ENCODE data around the gene C1orf35. TPM values are rescaled to one million over a fixed set of nuclear protein-coding genes. Genes with fewer than 3 reads are reported as not detected.

C1orf35 gene
- polyA plus RNA-seq, 12 donors = 6.9 to 26.8 (median 8.6) TPM; not detected in 1

DNA sequence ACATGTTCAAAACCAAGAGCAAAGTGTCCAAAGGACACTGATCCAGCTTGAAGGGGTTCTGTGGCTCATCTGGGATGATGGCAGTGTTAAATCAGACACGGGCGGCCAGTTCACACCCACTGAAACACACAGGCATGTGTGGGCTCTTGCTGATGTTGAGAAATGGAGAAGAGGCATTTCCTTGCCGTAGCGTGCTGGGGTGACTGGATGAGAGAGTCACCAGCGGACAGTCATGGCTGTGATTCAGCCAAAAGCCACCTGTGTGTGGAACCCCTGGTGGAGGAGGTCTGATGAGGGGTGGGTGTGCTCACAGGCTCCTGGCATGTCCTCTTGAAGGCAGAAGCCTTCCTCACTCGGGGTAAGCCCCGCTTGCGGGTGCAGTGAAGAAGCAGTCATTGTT, 7.2 kb downstream of the C1orf35 start:
- DNase-seq = no peak

DNA sequence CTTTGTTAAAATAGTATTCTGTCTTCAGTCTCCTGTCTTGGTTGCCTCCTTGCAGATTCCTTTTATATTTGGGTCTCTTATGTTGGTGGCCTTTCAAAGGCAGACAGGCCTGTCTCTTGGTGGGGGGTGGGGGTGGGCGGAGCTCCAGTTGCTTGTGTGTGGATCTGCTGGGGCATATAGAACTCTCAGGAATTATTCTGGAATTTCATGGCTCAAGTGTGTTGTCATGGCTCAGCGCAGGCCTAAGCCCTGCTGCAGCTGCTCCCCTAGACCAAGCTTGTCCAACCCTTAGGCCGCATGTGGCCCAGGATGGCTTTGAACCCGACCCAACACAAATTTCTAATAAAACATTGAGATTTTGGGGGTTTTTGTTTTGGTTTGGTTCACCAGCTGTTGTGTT, 8.0 kb downstream of the C1orf35 start:
- DNase-seq = no peak

DNA sequence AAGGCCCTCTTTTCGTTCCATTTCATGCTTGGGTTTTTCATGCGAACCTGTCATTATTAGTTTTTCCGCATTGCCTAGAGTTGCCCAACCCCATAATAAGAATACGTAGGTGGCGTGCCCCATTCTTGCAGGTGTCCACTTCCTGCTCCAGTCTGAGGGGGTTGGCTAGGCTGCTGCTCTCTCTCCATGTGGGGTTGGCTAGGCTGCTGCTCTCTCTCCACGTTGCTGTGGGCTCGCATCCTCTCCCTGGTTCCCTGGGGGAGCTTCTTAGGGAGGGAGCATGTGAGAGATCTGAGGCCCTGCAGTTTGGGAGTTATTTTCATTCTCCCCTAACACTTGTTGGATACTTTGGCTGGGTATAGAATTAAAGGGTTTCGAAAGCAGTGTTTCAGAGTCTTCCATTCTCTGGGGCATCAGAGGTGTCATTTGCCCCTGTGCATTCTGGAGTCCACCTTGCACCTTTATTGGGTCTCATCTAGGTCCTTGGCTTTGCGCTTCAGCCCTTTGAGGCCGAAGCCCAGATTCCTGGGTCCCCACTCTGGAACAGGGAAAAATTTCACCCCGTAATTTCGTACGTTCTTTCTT, 8.6 kb downstream of the C1orf35 start:
- DNase-seq = no peak

DNA sequence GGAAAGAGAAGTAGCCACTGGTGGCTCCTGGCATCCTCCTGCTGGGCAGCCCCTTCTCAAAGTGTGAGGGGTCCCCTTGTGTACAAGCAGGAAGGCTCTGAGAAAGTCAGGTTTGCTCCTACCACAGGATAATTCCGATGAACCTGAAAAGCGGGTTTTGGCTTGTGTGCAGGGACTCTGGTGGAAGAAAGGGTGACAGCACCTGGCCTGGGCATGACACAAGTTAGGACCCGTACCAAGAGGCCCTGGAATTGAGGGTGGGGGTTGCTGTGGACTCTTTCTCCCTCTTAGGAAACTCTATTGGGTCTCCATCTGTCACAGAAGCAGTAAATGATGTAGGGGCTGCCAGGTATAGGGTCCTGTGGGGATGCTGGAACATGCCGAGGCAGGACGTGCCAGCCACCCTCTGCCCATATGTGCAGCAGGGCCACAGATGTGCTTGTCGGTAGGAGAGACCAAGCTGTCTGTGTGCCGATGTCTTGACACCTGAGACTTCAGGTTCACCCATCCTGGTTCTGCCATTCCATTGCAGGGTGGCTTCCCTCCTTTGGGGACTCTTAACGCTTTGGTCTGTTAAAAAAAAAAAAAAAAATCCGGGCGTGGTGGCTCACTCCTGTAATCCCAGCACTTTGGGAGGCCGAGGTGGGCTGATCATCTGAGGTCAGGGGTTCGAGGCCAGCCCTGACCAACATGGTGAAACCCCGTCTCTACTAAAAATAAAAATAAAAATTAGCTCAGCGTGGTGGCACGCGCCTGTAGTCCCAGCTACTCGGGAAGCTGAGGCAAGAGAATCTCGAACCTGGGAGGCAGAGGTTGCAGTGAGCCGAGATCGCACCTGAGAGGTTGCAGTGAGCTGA, 9.8 kb downstream of the C1orf35 start:
- DNase-seq = no peak

DNA sequence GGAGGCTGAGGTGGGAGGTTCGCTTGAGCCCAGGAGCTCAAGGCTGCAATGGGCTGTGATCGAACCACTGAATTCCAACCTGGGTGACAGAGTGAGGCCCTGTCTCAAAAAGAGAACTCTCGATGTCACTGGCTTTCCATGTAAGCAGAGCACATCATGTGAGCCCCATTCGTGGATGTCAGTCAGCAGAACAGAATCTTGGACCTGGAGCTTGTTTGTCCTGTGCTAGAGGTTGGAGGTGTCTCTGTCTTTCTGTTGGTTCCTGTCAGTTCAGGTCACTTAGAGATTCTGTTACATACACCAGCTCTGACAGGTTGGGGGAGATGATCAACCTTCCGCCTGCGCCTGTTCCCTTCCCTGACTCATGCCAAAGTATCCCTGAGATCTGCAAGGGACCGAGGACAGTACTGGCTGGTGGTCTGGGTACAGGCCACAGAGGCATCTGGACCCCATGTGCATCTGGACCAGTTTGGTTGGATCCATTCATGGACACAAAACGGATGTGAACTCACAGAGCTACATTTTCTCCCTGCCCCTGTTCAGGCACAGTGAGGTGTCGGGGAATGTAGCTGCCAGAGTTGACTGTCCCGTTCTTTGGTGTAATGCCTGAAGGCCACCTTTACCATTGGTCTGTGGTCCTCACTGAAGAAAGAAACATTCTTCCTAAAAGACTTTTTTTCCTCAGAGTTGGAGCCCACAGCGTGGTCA, 10.6 kb downstream of the C1orf35 start:
- no peak for DNase-seq

DNA sequence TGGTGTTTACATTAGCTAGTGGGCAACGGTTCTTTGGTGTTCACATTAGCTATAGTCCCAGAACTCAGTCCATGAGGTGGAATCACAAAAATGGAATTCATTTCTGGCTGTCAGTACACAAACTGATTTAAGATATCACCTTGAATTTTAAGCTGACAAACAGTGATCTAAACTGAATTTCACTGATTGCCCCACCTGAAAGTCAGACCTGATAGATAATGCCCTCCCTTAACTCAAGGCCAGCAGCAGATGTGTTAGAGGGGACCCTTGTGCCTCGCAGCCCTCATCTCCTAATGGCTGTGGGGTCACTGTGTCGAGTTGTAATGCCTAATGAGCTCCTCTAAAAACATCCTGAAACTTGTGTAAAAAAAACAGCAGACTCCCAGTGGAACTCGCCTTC, 12.0 kb downstream of the C1orf35 start:
- DNase-seq = no peak

DNA sequence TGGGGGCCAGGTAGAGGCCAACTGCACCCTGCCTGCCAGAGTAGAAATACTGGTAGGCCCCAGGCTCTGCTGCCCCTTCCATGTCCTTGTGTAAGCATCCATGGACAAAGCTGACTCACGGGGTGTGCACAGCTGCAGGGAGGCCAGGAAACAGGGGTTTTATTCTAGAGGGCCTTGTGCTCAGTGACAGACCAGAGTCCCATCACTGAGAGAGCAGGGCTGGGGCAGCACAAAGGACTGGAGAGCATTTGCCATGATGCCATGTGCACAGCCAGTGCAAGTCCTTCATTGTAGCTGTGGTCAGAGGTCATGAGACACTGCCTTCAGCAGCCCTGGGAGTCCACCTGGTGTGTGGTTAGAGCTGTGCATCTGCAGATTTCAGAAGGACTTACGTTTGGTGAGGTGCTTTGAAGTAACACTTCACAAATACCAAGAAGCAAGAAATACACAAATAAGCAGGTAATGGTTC, 12.5 kb downstream of the C1orf35 start:
- DNase-seq = no peak

DNA sequence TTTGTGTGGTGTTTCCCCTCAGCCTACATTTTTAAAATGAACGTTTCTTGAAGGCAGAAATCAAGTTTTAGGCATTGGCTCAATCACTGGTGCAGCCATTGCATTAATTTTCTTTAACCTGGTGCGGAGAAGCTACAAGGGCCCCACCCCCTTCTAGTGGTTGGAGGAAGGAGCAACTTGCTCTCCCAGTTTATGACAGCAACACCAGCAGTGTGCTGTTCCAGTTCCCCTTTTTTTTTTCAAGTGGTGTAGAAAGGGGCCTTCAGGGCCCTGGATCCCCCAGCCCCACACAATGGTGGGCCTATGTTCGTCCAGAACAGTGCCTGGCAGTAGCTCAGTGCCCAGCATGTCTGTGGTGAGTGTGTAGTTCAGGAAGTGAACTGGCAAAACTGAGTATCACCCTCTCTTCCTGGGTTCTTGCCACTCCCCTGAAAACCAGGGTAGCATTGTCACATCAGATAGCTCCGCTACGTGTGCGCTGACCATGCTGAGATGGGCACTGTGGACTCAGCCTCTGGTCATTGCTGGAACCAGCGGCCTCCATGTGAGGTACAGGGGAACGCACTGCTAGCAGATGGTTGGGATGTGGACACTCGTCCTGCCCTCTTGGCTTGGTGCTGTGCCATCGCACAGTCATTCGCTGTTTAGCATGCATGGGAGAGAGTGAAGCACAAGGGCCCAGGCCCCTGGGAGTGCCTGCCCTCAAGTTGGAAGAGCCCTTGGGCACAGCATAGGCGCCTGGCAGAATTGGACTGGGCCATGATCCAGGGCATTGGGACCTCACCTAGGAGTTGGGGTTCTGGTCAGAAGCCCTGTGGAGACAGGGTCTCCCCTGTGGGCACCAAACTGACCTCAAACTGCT, 13.4 kb downstream of the C1orf35 start:
- DNase-seq = no peak

DNA sequence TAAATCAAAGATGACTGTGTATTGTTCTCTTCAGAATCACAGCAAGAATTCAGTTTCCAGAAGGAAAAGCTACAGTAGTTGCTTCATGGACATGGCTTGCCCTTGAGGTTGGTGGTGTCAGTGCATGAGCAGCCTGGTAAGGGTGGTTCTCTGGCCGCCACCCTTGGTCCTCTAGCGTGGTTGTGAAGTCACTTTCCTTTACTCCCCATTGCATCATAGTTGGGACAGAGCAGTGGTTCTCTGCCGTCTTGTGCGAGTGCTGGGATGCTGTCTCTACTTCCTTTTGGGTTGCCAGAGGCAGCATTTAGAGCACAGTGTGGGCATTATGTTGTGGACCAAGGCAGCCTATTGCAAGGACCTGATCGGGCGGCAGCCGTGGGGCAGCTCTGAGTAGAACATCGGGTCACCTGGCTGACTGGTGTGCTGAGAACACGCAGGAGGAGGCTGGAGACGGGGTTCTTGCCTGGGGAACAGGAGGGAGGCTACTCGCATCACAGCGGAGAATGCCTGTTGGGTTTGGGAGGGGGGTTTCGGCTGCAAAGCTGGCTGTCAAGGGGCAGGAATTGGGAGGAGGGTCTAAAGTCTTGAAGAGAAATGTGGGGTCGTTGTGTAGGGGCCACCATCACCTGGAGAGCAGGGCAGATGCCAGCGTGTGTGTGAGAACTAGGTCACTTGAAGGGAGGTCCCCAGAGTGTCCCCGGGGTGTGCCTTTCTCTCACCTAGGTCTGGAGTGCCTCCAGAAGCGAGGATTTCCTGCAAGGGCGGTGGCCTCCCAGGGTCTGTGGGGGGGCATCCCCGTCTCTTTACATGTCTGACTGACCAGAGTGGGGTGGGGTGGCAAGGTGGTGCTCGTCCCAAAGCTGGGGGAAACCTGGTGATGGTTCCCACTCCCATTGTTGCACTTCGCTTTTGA, 14.3 kb downstream of the C1orf35 start:
- DNase-seq = no peak

DNA sequence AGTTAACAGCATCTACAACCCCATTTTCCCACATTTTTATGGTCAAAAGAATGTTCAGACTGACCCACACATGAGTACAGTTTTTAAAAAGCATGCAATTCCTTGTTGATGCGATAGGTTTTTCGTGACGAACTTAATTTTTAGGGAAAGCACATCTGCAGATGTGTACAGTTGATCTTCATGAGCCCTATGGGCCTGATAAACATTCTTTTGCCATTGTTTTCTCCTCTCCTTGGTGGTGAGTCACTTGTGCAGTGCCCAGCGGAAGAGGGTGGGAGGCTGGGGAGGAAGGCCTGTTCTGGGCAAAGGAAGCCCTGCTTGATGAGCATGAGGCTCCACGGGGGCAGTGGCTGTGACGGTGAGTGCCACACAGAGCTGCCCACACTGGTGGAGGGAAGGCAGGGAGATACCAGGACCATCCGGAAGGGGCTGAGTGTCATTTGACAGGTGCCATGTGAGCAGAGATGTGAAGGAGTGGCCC, 15.3 kb downstream of the C1orf35 start:
- DNase-seq = no peak

DNA sequence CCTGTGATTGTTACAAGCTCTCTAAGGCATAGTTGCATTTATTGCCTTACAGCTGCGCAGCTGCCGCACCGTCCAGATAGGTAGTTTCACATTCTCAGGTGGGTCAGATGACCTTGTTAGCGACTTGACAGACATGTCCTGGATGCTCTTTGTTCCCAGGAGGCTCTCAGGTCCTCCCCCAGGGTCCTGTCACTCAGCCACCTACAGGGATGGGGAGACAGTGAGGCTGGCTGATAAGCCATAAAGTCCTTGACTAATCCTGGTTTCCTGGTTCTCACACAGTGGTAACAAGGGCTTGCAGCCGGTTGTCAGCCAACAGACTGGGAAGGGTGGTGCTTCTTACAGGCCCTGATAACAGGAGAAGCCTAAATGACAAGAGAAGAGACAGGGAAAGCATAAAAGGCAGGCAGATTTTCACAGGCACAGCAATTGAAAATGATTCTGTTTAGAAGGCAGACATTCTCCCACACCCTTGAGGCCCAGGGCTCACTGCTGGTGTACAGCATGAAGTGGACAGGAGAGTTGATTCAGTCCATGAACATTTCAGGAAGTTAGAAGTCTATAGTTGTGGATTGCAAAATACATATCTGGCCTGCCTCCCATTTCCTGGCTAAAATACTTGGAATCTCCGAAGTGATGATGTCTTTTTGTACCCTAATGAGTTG, 17.7 kb downstream of the C1orf35 start:
- no peak for DNase-seq

DNA sequence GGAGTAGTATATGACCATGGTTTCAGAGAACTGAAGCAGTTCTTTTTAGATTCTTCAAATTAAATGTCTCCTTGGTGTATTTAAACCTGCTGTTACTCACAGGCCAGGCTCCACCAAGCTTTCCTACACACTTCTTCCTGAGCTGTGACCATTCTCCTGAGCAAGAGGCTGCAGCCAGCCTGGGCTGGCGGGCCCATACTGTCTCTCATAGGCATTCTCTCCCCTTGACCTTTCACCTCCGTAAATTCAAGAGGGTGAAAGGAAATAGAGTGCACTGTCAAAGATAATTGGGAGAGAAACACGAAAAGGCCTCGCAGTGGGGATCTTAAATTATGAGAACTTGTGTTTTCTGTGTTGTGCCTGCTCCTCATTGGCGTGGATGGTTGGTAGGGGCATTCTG, 18.3 kb downstream of the C1orf35 start:
- no peak for DNase-seq

DNA sequence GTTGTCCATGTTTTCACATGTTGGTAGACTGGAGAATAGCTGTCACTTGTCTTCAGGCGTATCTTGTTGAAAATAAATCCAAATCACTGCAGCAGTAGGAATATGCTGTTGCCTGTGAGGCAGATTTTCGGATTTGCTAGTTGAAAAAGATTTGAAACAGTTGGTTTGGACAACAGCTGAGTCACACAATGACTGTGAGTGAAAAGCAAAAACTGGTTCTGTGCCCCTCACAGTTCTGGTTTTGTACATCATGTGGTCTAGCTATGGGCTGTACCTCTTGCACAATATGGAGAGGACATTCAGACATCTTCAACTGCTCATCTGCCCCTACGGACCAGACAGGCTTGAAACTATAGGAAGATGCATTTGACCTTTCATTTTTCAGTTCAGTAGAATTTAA, 18.8 kb downstream of the C1orf35 start:
- no peak for DNase-seq

DNA sequence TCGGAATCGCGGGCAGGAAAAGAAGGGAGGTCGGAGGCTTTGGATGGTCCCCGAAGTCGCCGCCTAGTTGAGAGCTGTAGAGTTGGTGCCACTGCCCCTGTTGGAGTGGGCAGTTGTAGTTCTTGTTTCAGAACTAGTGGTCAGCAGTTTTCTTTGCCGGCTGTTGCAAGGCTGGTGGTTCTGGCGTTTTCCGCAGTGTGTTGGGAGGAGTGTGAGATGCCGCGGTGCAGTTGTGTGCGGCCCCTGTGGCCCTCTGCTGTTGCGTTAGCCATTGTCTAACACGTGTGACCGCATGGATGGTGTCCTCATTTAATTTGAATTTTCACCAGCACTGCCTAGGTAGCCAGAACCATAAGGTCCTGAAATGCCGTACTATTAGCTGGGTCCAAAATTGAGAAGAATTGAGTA, 19.2 kb downstream of the C1orf35 start:
- DNase-seq = no peak

DNA sequence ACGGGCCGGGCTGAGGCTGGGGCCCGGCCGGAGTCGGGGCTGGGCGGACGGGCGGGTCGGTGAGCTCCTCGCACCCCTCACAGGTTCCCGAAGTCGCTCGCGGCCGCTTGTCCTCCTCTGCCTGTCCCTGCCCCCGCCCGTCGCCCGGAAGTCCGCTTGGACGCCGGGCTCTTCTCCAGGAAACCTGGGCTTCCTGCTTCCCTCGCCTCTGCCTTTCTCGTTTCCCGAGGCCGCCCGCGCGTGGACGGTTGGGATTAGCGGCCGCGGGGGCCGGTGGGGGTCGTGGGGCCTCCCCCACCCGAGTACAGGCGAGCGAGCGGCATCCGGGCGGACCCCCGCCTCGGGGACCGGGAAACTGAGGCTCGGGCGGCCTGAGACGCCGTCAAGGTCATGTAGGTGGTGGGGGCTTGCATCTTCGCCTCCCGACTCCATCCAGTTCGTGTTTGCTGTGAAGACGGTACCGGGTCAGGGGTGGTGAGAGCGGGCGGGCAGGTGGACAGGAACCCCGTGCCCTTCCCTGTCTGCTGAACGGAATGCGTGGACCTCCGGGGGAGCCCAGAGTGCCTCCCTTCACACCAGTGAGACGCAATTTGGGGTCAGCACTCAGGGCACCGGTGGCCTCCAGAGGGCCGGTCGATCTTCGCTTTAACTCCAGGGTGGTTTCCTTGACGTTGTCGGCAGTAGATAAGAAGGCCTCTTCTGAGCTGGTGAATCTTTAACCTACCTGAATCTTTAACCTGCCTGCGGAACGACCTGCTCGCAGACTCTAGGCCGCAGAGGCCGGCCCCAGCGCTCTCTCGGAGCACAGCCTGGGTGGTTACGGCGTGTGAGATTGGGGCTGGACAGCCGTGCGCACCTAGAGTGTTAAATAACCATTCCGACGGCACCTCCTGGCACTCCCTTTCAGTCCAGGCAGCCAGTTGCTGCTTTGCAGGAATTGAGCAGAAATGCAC, 19.9 kb downstream of the C1orf35 start:
- DNase-seq = peak; percentile 68

DNA sequence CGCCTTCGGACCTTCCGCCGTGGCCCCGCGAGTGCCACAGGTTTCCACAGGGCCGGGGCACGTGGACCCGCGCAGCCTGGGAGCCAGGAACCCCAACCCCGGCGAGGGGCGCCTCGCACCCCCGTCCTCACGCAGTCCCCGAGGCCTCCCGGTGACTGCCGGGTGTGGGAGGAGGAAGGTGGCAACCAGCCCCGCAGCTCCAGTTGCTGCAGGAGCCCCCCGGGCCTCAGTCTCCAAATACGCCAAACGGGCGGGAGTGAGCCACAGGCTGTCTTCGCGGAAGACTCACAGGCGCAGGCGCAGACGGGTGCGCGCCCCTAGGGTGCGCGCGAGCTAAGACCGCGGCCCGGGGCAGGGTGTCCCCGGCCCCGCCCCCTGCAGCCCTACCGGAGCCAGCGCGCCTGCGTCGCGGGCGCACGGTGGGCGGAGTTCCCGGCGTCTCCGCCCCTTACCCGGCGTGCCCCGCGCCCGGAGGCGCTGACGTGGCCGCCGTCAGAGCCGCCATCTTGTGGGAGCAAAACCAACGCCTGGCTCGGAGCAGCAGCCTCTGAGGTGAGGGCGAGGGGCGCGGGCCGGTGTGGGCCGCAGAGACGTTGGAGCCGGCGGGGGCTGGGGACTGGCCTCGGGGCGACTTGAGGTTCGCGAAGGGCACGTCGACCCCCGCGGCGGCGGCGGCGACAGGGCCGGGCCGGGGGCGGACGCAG, 20.8 kb downstream of the C1orf35 start, which contains the start of gene ARF1:
TSS of gene ARF1 (plus strand) at position 495 of the 704 bp plus-strand sequence. CDS start 14,407 bp downstream, outside the sequence.
- peak; percentile 95 for DNase-seq

DNA sequence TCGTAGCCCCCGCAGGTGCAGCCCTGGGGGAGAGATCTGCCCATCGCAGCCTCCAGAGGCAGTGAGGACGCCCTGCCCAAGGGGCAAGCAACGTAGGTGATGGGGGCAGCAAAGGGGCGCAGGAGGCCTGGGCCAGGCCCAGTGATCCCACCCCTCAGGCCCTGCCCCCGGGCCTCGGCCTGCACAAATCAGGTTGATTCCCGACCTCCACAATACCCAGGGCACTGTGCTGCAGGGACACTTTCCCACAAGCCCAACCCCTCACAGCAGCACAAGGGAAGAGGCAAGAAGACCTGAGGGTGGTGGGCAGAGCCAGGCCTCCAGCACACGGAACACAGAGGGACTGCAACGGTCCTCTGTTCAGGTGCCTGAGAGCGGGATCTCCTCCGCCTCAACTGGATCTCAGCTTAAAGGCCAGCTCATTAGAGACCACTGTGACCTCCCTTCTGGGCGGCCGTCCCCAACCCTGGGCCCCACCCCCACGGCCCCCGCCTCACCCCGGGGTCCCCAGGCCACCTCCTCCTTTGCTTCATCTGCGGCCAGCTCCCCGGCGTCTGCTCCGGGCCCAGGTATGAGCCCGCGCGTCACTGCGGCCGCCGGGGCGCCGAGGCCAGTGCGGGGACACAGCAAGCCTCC, 21.4 kb downstream of the C1orf35 start:
- no peak for DNase-seq
